BLaER1 (cell line): ENCODE data around the gene LTB4R2.

Experiments
- H3K27ac ChIP-seq: shearing (Covaris generic); formaldehyde crosslinking; 2 replicates; pipeline ENCODE4 v1.8.1; 2022
- H3K27me3 ChIP-seq: shearing (Covaris generic); formaldehyde crosslinking; 2 replicates; pipeline ENCODE4 v1.8.1; 2022
- H3K36me3 ChIP-seq: shearing (Covaris generic); formaldehyde crosslinking; 2 replicates; pipeline ENCODE4 v1.8.1; 2022
- H3K4me1 ChIP-seq: shearing (Covaris generic); formaldehyde crosslinking; 2 replicates; pipeline ENCODE4 v1.8.1; 2022
- H3K4me2 ChIP-seq: shearing (Covaris generic); formaldehyde crosslinking; 2 replicates; pipeline ENCODE4 v1.8.1; 2022
- H3K4me3 ChIP-seq: shearing (Covaris generic); formaldehyde crosslinking; 2 replicates; pipeline ENCODE4 v1.8.1; 2022
- H3K9ac ChIP-seq: shearing (Covaris generic); formaldehyde crosslinking; 2 replicates; pipeline ENCODE4 v1.8.1; 2022
- H3K9me3 ChIP-seq: shearing (Covaris generic); formaldehyde crosslinking; 2 replicates; pipeline ENCODE4 v1.8.1; 2022
- H4K20me1 ChIP-seq: shearing (Covaris generic); formaldehyde crosslinking; 2 replicates; pipeline ENCODE4 v1.8.1; 2022
- Cebpa-rat ChIP-seq: shearing (Covaris generic); IDR thresholded peaks from 2 replicates; pipeline ENCODE4 v1.8.1; 2022

Gene LTB4R2

DNA sequence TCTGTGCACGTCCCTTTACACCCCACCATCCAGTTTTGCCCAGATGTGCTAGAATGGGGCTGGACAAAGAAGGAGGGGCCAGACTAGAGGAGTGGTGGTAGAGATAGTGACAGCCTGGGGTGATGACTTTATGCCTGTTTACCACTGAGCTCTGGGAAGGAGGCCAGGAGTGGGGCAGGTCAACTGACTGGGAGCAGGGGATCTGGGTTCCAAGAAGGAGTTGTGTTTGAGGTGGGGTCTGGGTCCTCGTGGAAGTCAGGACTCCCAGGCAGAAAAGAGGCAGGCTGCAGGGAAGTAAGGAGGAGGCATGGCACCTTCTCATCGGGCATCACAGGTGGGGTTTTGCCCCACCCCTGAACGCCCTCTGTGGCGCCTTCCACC is 315 bp downstream of the LTB4R2 start:
- Histone ChIP-seq H3K4me3 (peak overlapping the region; percentile 68), H3K4me2 (peak overlapping the region; percentile 96), H3K36me3 (peaks cover 44% of the 10 kb centered on the region), H3K27ac (peak overlapping the region; percentile 94), H3K9me3 (no peaks in the 10 kb centered on the region), H4K20me1 (peaks cover 10% of the 10 kb centered on the region), H3K4me1 (peaks cover 75% of the 10 kb centered on the region), H3K9ac (peak overlapping the region; percentile 47), H3K27me3 (no peaks in the 10 kb centered on the region)
- no peak for TF ChIP-seq Cebpa-rat

DNA sequence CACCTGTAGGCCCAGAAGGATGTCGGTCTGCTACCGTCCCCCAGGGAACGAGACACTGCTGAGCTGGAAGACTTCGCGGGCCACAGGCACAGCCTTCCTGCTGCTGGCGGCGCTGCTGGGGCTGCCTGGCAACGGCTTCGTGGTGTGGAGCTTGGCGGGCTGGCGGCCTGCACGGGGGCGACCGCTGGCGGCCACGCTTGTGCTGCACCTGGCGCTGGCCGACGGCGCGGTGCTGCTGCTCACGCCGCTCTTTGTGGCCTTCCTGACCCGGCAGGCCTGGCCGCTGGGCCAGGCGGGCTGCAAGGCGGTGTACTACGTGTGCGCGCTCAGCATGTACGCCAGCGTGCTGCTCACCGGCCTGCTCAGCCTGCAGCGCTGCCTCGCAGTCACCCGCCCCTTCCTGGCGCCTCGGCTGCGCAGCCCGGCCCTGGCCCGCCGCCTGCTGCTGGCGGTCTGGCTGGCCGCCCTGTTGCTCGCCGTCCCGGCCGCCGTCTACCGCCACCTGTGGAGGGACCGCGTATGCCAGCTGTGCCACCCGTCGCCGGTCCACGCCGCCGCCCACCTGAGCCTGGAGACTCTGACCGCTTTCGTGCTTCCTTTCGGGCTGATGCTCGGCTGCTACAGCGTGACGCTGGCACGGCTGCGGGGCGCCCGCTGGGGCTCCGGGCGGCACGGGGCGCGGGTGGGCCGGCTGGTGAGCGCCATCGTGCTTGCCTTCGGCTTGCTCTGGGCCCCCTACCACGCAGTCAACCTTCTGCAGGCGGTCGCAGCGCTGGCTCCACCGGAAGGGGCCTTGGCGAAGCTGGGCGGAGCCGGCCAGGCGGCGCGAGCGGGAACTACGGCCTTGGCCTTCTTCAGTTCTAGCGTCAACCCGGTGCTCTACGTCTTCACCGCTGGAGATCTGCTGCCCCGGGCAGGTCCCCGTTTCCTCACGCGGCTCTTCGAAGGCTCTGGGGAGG is 985 bp downstream of the LTB4R2 start, which contains the start of gene LTB4R:
LTB4R (plus strand) TSS at position 857 of the 959 bp plus-strand sequence. CDS start 4,150 bp downstream, outside the sequence.
- Histone ChIP-seq H3K9me3 (no peaks in the 10 kb centered on the region), H3K4me1 (peaks cover 81% of the 10 kb centered on the region), H4K20me1 (peaks cover 10% of the 10 kb centered on the region), H3K36me3 (peaks cover 44% of the 10 kb centered on the region), H3K4me2 (peak within 1 kb of the TSS; percentile 96), H3K9ac (peak within 1 kb of the TSS; percentile 83), H3K4me3 (peak within 1 kb of the TSS; percentile 68), H3K27me3 (no peaks in the 10 kb centered on the region), H3K27ac (peak within 1 kb of the TSS; percentile 94)
- no peak for TF ChIP-seq Cebpa-rat

DNA sequence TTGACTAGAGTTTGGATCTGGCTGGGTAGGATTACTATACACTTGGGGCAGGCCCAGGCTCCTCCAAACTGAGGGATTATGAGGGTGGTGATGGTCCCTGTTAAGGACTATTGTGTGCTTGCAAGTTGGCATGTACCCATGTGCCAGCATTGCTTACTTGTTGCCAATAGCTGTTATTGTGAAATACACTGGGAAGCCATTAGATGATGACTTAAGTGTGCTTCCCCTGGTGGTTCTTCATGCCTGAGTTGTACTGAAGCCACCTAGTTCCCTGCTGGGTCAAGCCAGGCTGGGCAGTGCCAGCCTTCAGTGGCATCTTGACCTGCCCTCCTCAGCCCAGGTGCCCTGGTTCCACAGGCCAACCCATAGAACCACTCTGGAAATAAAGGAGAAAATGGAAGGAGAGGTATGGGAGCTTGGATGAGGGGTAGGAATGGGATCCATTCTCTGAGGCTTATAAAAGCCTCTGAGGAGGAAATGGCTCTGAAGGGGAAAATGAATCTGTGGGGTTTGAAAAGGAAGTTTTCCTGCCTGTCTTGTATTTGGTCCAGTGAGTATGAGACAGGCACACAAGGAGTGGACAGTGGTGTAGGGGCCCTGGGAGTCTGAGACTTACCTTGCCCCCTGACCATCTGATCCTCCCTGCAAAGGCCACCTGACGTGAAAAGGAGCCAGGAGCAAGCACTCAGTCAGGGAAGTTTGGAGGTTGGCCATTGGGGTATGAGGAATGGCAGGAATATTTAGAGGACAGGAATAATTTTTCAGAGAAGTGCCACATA is 2.1 kb downstream of the LTB4R2 start:
- H3K4me3 ChIP-seq: peak overlapping the region; percentile 68
- no peaks in the 10 kb centered on the region for H3K9me3 ChIP-seq
- H3K4me1 ChIP-seq: peaks cover 81% of the 10 kb centered on the region
- peak overlapping the region; percentile 83 for H3K9ac ChIP-seq
- peak; percentile 80 for TF ChIP-seq Cebpa-rat
- peak overlapping the region; percentile 94 for H3K27ac ChIP-seq
- H3K4me2 ChIP-seq: peak overlapping the region; percentile 96
- peaks cover 39% of the 10 kb centered on the region for H3K36me3 ChIP-seq
- peaks cover 10% of the 10 kb centered on the region; the same call in 1 of the 2 replicates for H4K20me1 ChIP-seq
- no peaks in the 10 kb centered on the region for H3K27me3 ChIP-seq

DNA sequence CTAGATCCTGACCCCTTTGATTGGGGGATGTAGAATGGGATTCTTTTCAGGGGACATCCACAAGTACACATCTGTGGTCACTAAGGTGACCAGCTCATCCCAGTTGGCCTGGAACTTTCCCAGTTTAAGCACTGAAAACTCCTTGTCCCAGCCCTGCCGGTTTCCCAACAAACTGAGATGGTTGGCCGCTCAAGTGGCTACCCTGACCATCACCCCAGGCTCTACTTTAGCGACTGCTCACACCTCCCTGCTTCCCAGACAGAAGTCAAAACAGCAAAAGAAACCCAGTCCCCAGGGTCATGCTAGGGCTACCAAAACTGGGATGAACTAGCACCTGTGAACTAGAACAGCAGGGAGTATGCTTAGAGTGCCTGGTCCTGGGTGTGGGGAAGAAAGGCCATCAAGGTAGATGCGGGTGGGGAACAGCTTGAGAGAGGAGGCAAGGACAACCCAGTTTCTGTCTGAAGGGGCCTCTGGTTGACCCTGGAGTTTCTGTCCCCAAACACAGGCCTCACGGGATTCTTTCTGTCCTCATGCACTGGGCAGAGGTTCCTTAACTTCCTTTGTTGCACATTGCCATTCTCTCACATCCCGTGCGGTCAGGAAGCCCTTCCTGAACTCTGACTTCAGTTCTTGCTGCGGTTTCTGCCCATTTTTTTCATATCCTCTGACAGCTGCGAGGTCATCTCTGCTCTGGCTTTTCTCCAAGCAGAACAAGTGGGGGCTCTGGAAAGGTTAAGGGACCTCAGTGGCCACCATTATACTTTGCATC is 3.0 kb downstream of the LTB4R2 start:
- peak overlapping the region; percentile 96 for H3K4me2 ChIP-seq
- peaks cover 10% of the 10 kb centered on the region; the same call in 1 of the 2 replicates for H4K20me1 ChIP-seq
- peak overlapping the region; percentile 68 for H3K4me3 ChIP-seq
- peak overlapping the region; percentile 83 for H3K9ac ChIP-seq
- H3K4me1 ChIP-seq: peaks cover 79% of the 10 kb centered on the region
- no peak for TF ChIP-seq Cebpa-rat
- peak overlapping the region; percentile 94 for H3K27ac ChIP-seq
- no peaks in the 10 kb centered on the region for H3K9me3 ChIP-seq
- H3K27me3 ChIP-seq: no peaks in the 10 kb centered on the region
- peaks cover 30% of the 10 kb centered on the region for H3K36me3 ChIP-seq

DNA sequence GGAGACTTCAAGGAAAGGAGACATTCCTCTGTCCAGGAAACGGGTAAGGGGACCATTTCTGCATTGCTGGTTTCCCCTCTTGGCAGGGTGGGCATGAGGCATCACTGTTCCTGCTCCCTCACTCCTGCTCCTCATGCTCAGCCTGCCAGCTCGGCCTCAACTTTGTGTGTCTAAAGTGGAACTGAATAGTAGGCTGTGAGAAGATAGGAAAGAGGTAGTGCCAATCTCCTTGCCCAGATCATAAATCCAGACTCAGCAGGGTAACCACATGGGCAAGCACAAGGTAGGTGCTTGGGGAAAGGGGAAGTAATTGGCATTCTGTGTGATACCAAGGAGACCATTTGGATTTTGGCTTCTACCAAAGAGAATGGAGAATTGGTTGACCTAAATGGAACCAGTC is 4.0 kb downstream of the LTB4R2 start:
- no peaks in the 10 kb centered on the region for H3K27me3 ChIP-seq
- H3K9me3 ChIP-seq: no peaks in the 10 kb centered on the region
- peak overlapping the region; percentile 46 for H3K9ac ChIP-seq
- peaks cover 22% of the 10 kb centered on the region for H3K36me3 ChIP-seq
- H4K20me1 ChIP-seq: peaks cover 10% of the 10 kb centered on the region; the same call in 1 of the 2 replicates
- peak overlapping the region; percentile 96 for H3K4me2 ChIP-seq
- H3K27ac ChIP-seq: peak overlapping the region; percentile 94
- no peak overlapping the region; the same call in 1 of the 2 replicates for H3K4me3 ChIP-seq
- H3K4me1 ChIP-seq: peaks cover 70% of the 10 kb centered on the region
- no peak for TF ChIP-seq Cebpa-rat

DNA sequence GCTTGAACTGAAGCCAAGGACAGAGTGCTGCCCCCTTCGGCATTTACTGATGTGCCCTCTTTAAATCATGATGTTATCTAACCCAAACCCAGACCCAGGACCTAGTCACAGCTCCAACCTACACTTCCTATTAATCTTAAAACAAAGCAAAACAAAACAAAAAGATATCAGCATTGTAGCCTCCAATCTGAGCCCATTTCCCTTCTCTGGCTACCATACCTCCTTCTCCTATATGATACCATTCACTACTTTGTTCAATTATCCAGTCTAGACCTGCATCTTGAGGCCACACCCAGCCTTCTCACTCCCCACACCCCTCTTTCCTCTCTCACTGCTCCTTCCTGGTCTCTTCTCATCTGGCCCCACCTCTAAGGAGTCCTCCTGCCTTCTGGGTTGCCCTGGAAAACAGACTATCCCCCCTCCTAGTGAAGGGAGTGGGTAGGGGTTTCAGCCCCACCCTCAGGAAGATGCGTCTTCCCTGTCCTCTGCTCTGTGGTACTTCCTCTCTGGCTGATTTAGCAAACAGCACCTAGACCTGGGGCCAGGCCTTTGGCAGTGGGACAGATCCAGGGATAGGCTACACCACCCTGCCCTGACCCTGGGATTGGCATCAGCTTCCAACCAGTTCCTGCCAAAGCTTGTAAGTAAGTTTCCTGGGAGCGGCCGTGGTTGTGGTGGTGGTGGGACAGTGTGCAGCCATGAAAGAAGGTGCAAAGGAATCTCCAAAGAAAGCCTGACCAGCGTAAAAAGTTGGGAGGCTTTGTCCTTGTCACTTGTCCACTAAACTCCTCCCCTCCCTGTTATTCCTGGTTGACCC is 4.6 kb downstream of the LTB4R2 start:
- peak overlapping the region; percentile 96 for H3K4me2 ChIP-seq
- peak overlapping the region; percentile 94 for H3K27ac ChIP-seq
- H3K27me3 ChIP-seq: no peaks in the 10 kb centered on the region
- H3K4me1 ChIP-seq: peaks cover 63% of the 10 kb centered on the region
- H3K9ac ChIP-seq: peak overlapping the region; percentile 46; the same call in 1 of the 2 replicates
- no peaks in the 10 kb centered on the region for H3K9me3 ChIP-seq
- no peak overlapping the region for H3K4me3 ChIP-seq
- H3K36me3 ChIP-seq: peaks cover 15% of the 10 kb centered on the region
- TF ChIP-seq Cebpa-rat: no peak
- peaks cover 8% of the 10 kb centered on the region; the same call in 1 of the 2 replicates for H4K20me1 ChIP-seq

DNA sequence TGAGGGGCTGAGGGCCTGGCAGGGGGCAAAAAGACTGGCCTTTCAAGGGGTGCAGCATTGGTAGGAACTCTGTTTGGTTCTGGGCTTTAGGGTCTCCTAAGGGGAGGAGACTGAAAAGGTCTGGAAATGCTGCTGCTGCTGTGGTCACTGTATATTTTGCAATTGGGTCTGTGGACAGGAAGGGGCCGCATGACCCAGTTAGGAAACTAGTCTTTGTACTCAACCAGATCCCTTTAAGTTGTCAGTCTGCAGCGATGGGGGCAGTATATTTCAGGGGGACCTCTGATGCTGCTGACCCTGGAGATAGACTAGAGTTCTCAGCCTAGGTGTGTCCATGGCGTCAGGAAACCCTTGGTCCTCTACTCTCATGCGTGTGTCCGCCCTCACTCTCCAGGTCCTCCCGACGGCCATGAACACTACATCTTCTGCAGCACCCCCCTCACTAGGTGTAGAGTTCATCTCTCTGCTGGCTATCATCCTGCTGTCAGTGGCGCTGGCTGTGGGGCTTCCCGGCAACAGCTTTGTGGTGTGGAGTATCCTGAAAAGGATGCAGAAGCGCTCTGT is 5.4 kb downstream of the LTB4R2 start:
- peaks cover 56% of the 10 kb centered on the region for H3K4me1 ChIP-seq
- H3K27ac ChIP-seq: peak overlapping the region; percentile 94
- no peak overlapping the region for H3K9ac ChIP-seq
- TF ChIP-seq Cebpa-rat: no peak
- H3K4me3 ChIP-seq: no peak overlapping the region
- H3K9me3 ChIP-seq: no peaks in the 10 kb centered on the region
- H3K4me2 ChIP-seq: peak overlapping the region; percentile 96
- no peaks in the 10 kb centered on the region for H3K27me3 ChIP-seq
- H3K36me3 ChIP-seq: peaks cover 13% of the 10 kb centered on the region
- H4K20me1 ChIP-seq: peaks cover under 1% of the 10 kb centered on the region; the same call in 1 of the 2 replicates
